Middle frontal gyrus (tissue), 1 donor: Measurements from ENCODE around the gene ZNF343.

ENCODE experiments used
- DNase-seq: peaks from one replicate; pipeline ENCODE4 v3.0.0-alpha.2; 2015; ENCODE audit warnings: low spot score; ENCODE audit errors: extremely low spot score

The ZNF343 gene

GRCh38 chr20:2473516-2473915 is 35.2 kb downstream of the ZNF343 start:
- DNase-seq, result no peak

- DNase-seq, result peak; percentile 98
Observed at GRCh38 chr20:2470423-2471193, 38.1 kb downstream of the ZNF343 start, which contains the start of gene SNRPB. Gene SNRPB (minus strand): TSS chr20:2470789. CDS start chr20:2470690, 99 bp downstream.

- DNase-seq, result no peak
Observed at GRCh38 chr20:2469991-2470422, 38.7 kb downstream of the ZNF343 start.

- DNase-seq, result no peak
Observed at GRCh38 chr20:2468581-2469407, 39.9 kb downstream of the ZNF343 start.

- DNase-seq, result no peak
Observed at GRCh38 chr20:2467412-2467811, 41.3 kb downstream of the ZNF343 start.

GRCh38 chr20:2465100-2465499 is 43.6 kb downstream of the ZNF343 start:
- no peak for DNase-seq

- DNase-seq, result no peak
Observed at GRCh38 chr20:2463616-2464365, 44.9 kb downstream of the ZNF343 start.

GRCh38 chr20:2462484-2462883 is 46.2 kb downstream of the ZNF343 start:
- no peak for DNase-seq

GRCh38 chr20:2460752-2461424 is 47.8 kb downstream of the ZNF343 start:
- DNase-seq, result no peak

GRCh38 chr20:2459981-2460751 is 48.5 kb downstream of the ZNF343 start:
- DNase-seq, result no peak

GRCh38 chr20:2458919-2459499 is 49.7 kb downstream of the ZNF343 start:
- no peak for DNase-seq

GRCh38 chr20:2455771-2456497 is 52.8 kb downstream of the ZNF343 start:
- DNase-seq, result no peak

- DNase-seq, result no peak
Observed at GRCh38 chr20:2453792-2454191, 54.9 kb downstream of the ZNF343 start.

- DNase-seq, result peak; percentile 58
Observed at GRCh38 chr20:2451939-2452732, 56.6 kb downstream of the ZNF343 start.

GRCh38 chr20:2451422-2451821 is 57.3 kb downstream of the ZNF343 start:
- no peak for DNase-seq

GRCh38 chr20:2449386-2449785 is 59.3 kb downstream of the ZNF343 start:
- no peak for DNase-seq

- no peak for DNase-seq
Observed at GRCh38 chr20:2446845-2447244, 61.9 kb downstream of the ZNF343 start.
